CD4-positive, alpha-beta T cell treated with Interferon alpha-2 for 1 hour (primary cell): Measurements from ENCODE around the gene SNCG.
"Not testable (repeated sequence)": the region's sequence is repeated elsewhere in the genome, so short reads cannot be mapped to it uniquely, and the experiment has no call there.

ENCODE experiments used
- DNase-seq, 2 donors: peaks; one replicate each; pipeline ENCODE4 v3.0.0-alpha.2; 2020 to 2022

The SNCG gene

DNA sequence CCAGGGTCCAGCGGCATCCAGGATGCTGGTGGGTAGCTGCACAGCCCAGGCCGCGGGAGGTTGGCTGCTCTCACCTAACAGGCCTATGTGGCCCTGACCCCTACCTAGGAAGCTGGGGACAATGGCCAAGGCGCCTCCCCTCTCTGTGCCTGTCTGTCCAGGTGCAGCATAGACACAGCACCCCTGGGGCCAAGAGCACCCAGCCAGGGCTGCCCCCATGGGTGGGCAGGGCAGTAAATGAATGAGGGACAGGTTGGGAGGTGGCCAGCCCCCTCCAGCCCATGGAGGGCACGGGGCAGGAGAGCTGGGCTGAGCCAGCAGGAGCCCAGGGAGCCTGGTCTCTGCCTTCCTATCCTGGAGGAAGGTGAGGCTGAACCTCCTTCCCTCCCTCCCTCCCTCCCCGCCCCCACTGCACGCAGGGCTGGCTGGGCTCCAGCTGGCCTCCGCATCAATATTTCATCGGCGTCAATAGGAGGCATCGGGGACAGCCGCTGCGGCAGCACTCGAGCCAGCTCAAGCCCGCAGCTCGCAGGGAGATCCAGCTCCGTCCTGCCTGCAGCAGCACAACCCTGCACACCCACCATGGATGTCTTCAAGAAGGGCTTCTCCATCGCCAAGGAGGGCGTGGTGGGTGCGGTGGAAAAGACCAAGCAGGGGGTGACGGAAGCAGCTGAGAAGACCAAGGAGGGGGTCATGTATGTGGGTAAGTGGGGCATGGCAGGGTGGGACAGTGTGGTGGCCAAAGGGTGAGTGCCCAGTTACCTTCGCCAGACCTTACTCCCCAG, at the start of gene SNCG:
Gene SNCG (plus strand): TSS at position 484 of the 785 bp plus-strand sequence. CDS start 99 bp downstream, at position 583.
- DNase-seq = no peak

DNA sequence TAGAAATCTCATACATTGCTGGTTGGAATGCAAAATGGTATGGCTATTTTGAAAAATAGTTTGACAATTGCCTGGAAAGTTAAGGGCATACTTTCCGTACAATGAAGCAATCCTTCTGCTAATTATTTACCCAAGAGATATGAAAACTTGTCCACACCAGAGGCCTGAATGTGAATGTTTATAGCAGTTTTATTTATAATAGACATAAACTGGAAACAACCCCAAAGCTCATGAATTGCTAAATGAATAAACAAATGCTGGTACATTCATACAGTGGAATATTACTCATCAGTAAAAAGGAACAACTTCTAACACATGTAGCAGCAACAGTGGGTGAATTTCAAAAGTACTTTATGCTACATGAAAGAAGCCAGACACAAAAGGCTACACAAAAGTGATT, 43.7 kb upstream of the SNCG start:
- DNase-seq = no peak

DNA sequence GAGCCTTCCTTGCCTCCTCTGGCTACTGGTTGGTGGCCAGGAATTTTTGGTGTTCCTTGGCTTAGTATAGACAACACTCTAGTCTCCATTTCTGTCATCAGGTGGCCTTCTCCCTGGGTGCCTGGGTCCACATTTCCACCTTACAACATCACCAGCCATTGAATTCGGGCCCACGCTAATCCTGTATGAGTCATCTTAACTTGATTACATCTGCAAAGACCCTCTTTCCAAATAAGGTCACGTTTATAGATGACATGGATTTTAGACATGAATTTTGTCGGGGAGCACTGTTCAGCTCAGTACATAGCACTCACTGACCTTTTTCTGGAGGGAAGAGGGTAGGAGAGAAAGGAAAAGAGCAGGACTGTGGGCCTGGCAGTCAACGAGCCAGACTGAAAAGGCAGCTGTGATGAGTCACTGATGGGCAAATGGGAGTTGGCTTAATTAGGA, 40.4 kb upstream of the SNCG start:
- DNase-seq = no peak

DNA sequence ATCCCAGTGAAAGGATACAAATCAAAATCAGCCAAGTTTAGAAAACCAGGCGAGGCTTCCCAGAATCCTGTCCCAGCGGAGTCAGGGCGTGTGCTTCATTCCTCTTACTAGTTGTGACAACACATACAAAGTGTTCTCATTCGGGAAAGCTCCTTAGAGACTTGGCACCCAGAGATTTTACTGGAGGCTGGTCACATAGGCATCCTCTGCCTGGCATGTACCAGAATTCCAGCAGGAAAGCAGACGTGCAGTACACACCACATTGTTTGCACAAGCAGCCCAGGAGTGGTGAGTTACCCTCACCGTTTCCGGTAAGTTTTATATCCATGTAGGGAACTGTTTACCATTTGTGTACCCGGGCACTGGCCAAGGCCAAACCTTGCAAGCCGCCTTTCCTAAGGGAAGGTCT, 35.8 kb upstream of the SNCG start:
- DNase-seq = no peak

DNA sequence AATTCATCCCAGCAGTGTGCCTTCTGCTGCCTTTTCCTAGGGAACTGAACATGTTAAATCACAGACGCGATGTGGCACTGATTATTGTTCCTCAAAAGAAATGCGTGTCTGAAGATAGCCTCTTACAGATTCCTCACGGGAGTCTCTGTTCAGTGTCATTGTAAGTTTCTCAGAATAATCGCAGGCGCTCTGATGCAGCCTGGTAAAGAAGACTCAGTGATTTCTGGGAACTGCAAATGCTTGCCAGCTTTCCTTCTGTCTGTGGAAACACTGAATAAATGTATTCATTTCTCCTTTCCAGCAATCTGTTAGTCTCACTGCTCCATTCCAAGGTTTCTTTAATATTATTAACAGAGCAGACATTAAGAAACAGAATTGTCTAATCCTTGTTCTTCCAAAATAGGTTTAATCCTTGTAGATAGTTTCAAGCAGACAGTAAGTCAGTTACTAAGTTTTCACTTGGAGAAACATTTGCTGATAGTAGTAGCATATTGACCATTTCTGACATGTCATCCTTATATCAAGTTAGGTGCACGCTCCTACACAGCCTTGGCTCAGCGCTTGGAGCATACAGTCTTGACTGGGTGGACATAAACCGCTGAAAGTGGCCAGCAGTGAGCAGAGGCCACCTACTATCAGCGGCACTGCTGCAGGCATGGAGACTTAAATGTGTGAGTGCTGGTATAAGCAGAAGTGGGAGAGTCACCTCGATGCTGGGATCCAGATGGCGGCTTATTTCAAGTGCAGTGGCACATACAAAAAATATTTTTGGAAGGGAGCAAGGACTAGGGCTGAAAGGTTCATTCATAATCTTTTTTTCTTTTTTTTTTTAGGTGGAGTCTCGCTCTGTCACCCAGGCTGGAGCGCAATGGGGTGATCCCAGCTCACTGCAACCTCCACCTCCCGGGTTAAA, 28.7 kb upstream of the SNCG start:
- no peak for DNase-seq

DNA sequence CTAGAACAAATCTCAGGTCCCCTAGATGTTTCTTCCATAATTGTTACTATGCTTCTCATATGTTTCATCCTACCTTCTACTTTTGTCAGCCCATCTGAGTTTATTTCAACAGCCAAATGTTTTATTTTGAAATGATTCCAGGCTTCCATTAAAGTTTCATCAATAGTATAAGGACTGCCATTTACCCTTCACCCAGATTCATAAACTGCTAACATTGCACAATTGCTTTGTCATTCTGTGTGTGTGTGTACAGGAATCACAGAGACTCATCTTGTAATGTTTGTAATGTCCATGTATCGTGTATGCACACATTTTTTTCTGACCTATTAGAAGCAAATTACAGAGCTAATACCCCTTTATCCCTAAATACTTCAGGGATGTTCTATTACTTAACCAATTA, 26.5 kb upstream of the SNCG start:
- DNase-seq = no peak

DNA sequence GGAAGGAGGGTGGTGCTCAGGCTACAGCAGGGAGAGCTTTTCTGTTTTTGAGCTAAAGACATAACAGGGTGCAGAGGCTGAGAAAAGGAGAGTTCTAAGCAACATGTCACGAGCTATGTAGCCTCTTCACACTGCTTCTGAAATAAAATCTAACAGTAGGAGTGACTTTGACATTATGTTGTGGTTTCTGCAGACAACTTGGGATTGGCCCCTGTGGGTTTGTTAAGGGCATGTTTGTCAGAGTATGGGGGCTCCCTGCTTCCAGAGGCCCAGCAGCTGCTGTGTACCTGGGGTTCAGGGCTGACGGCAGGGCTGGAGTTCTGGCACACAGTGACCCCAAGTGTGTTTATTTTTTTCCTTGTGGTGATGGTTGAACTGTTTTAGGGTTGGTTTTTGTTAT, 25.7 kb upstream of the SNCG start:
- DNase-seq = no peak

DNA sequence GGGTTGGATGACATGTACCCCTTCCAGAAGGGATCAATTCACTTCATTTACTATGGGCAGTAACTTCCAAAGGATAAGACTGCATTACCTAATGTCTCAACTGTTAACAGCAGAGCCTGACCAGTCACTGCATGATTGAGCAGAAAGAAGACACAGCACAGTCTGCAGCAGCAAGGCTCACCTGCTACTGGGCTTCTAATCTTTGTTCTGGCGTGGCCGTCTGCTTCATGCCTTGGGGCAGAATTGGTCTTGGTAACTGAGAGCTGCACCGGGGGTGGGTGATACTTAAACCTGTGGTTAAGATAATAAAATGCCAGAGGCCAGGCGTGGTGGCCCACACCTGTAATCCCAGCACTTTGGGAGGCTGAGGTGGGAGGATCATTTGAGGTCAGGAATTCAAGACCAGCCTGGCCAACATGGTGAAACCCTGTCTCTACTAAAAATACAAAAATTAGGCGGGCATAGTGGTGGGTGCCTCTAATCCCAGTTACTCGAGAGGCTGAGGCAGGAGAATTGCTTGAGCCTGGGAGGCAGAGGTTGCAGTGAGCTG, 24.2 kb upstream of the SNCG start:
- not testable (repeated sequence) for DNase-seq

DNA sequence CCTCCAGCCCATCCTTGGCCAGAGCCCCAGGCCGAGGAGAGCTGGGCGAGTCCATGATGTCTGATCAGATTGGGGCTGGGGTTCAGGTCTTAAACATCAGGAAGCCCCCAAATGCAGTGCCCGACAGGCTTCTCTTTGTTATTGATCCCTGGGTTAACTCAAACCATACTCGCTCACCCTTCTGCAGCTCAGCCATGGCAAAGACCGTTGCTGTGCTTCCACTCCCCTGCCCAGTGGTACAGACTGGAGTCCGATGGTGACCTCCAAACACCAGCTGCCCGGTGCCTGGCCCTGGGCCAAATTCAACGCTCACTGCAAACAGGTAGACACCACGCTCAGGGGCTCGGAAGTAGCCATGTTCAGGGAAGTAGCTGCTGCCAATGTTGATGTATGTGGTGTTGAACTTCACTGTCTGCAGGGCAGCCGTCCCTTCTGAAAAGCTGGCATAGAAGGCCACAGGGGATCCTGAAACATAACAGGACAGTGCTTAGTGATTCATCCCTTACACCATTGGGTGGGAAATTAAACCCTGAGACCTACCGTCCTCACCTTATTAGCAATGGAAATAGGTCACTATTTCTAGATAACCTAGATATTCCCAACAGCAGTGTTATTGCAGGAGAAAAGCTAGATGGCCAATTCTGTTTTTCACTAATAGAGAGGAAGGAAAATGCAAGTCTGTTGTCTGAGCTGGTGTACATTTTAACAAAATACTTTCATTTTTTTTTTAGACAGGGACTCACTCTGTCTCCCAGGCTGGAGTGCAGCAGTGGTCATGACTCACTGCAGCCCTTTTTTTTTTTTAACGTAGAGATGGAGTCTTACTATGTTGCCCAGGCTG, 21.5 kb upstream of the SNCG start:
- DNase-seq = no peak

DNA sequence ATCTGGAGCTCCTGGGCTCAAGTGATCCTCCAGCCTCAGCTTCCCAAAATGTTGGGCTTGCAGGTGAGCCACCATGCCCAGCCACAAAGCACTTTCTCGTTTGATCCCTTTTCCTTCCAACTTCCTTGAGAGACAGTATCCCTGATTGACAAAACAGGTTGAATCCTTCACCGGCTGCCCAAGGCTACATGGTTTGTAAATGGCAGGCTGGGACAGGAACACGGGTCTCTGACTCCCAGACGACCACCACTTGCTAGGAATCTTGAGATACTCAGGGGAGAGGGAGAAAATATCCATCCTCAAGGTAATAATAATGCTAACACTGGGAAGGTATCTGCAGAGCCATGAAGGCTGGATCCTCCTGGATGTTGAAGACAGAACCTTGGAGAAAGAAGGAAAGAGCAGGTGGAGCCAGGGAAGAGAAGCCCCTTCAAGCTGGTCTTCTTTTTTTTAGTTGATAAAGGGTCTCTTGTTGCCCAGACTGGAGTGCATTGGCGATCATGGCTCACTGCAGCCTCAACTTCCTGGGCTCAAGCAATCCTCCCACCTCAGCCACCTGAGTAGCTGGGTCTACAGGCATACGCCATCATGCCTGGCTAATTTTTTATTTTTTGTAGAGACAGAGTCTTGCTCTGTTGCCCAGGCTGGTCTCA, 20.8 kb upstream of the SNCG start:
- DNase-seq = no peak

DNA sequence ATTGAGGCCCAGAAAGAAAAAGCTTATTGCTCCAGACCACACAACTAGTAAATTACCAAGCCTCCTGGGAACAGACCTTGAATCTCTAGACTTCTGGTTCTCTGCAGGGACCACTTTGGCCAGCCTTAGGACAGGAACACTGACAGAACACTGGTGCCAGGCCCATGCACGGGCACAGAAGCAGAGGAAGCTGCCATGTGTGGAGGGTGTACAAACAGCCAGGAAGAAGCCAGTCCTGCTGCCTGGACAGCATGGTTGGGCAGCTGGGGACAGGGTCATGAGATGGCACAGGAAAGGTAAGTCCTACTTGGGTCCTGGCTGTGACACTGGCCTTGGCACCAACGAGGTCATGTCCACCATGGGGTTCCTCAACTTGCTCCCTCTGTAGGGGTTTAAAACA, 20.1 kb upstream of the SNCG start:
- no peak for DNase-seq

DNA sequence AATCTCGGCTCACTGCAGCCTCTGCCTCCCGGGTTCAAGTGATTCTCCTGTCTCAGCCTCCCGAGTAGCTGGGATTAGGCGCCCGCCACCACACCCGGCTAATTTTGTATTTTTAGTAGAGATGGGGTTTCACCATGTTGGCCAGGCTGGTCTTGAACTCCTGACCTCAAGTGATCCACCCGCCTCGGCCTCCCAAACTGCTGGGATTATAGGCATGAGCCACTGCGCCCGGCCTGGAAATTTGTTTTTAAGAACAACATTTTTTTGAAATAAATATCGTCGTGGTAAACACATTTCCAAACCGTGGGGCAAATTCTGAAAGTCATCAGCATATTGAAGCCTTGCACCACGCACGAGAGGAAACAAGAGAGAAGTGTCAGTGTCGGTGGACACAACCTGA, 18.3 kb upstream of the SNCG start:
- not testable (repeated sequence) for DNase-seq

DNA sequence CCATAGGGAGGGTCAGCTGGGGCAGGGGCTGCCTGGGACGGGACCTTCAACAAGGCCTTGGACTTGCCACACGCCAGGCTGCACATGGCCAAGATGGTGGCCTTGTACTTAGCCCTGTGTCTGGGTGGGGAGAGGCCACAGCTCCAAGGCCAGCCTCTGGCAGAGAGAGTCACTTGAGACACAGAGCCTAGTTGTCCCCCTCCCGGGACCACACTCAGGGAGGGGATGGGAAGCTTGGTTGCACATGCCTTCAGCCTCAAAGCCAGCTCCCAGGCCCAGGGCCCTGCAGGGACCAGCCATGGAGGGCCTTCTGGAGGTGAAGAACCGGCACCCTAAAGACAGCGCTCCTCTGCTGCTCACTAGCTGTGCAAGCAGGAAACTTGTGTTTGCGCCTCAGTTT, 17.7 kb upstream of the SNCG start:
- no peak for DNase-seq

DNA sequence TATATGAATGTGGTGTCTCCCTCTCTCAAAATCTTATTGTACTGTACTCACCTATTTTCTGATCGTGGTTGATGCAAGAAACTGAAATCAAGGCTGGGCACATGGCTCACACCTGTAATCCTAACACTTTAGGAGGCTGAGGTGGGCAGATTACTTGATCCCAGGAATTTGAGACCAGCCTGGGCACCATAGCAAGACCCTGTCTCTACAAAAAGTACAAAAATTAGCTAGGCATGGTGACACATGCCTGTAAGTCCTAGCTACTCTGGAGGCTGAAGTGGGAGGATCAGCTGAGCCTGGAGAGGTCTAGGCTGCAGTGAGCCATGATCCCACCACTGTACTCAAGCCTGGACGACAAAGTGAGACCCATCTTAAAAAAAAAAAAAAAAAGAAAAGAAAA, 17.0 kb upstream of the SNCG start:
- no peak for DNase-seq

DNA sequence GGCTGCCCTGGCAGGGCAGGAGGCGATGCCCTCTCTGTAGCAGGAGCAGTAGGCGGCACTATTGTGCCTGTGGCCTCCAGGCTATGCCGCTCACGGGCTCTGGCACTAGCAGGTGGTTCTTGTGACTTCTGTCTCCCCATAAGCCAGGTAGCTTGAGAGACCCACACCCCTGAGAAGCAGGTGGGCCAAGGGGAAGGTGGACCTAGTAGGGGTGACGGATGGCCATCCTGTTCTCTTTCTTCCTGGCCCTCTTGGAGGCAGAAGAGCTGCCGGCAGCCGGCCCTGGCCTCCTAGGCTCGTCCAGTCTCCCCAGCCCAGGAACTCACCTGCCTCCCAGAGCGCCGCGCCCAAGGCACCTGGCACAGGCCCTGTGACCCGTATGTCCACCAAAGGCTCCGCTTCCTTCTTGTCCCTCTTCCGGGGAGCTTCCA, 16.4 kb upstream of the SNCG start:
- DNase-seq = no peak

DNA sequence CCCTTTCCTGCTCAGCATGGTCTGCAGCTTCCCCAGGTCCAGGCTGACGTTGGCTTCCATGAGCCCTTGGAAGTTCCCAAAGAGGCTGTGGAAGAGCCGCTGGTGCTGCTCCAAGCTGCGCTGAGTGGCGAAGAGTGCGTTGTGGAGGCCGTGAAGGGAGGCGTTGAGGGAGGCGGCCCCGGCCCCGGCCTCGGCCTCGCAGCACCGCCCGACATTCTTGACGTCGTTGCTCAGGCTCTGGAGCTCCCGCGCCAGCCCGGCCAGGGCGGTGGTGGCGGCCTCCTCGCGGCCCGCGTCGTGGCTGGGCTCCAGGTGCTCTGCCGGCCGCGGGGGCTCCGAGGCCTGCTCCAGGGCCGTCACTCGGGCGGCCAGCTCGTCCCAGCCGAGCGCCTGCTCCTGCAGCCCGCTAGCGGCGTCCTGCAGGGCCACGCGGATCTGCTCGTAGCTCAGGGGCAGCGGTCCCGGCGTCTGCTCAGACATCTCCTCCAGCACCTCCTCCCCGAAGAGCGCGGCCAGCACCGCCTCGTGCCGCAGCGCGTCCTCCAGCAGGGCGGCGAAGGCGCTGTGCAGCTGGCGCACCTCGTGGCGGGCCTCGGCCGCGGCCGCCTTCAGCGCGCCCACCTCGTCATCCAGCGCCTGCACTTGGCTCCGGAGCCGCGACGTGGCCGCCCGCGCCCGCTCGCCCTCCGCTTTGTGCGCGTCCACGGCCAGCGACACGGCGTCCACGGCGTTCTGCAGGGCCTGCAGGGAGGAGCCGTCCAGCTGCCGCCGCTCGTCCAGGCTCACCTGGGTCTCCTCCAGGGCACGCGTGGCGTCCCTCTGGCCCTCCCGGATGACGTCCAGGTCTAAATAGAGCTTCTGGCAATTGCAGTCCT, 15.7 kb upstream of the SNCG start:
- no peak for DNase-seq

DNA sequence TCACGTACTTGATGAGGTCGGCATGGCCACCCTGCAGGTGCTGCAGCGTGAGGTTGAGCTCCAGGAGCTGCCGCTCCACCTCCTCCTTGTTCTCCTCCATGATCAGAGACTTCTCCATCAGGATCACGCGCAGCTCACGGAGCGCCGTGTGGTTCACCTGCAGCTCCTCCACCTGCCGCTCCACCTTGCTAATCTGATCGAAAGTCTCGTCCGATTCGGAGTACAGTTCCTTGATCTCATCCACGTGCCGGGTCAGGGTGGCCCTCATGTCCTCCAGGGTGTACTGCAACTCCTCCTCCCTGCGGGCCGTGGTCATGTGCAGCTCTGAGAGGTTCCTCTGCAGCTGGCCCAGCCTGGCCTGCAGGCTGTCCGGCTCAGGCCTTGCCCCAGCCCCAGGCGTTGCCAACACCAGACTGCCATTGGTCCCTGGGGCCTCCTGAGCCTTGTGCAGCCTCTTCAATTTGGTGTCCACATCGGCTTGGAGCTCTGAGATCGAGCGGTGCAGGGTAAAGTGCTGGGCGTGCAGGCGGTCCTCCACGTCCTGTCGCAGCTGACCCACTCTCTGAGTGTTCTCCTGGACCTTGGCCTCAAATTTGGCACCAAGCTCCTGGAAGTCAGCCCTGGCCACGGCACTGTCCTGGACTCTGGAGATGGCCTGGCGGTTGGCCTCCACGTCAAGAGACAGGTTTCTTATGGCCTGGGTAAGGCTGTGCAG, 14.9 kb upstream of the SNCG start:
- DNase-seq = no peak

DNA sequence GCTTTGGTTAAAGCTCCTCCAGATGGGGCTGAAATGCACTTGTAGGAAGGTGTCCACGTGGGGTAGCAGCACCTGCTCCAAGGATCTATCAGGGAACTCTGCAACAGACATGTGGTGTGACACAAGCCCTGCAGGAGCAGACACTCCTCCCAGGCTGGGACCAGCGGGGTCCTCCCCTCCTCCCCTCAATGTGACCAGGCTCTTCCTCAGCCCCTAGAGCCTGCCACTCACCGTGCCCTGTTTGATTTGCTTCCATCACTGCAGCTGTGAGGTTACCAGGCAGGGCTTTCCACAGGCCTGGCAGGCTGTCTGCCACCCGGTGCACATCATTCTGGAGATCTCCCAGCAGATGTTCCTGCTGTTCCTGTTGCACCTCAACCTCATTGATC, 14.4 kb upstream of the SNCG start:
- DNase-seq = no peak

DNA sequence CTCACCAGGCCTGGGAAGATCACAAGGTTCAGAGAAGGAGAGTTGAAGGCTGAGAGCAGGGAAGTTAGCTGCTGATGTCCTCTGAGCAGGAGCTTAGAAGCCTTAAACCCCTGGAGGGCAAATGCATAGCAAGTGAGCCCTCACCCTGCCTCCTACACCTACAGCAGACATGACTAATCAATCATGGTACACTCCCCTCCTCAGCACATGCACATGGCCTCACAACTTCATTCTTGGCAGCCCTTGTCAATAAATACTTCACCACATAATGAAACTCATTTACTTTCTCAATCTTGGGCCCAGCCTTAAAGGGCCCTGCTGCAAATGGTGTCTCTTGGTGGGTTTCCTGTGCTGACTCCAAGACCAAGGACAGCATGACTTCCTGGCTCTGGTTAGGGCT, 13.9 kb upstream of the SNCG start:
- no peak for DNase-seq

DNA sequence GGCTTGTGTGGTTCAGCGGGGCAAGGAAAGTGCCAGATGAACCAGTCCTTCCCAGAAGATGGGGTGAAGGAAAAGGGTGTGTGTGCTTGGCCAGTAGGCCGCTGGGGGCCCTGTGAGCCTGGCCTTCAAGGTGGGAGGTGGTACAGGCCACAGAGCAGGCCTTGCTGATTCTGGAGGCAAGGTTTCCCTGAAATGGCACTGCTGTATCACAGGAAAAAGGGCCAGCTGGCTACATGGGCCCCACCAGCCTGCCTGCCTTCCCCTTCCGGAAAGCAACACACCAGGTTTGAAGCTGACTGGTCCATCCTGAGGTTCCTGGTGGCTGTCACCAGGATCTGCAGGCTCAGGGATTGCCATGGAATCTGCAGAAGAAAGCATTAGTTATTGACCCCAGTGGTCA, 13.5 kb upstream of the SNCG start:
- DNase-seq = no peak
